ENCODE results near the gene RCC1.
"Not testable (repeated sequence)": the region's sequence is repeated elsewhere in the genome, so short reads cannot be mapped to it uniquely, and the experiment has no call there.

- not testable (repeated sequence) for TF ChIP-seq CTCF, POLR2A (IDR thresholded peaks at IDR 0.05)
These were observed 67.0 kb downstream of the RCC1 start for GRCh38 chr1:28572891-28573290.

Data from right lobe of liver (tissue), 4 donors.